ENCODE measurements around the gene GPD1L.

Gene GPD1L

GRCh38 chr3:32140943-32141342 is 34.5 kb downstream of the GPD1L start:
- DNase-seq, result no peak

- DNase-seq, result peak; percentile 41 to 76
Measured at GRCh38 chr3:32143849-32144757, 37.7 kb downstream of the GPD1L start.

GRCh38 chr3:32146746-32147211 is 40.4 kb downstream of the GPD1L start:
- no peak for DNase-seq

GRCh38 chr3:32147509-32147908 is 41.1 kb downstream of the GPD1L start:
- DNase-seq, result no peak

GRCh38 chr3:32147933-32148332 is 41.5 kb downstream of the GPD1L start:
- no peak for DNase-seq

GRCh38 chr3:32148351-32148750 is 41.9 kb downstream of the GPD1L start:
- no peak for DNase-seq

- no peak for DNase-seq
Measured at GRCh38 chr3:32153414-32154204, 47.2 kb downstream of the GPD1L start.

GRCh38 chr3:32154205-32154579 is 47.8 kb downstream of the GPD1L start:
- no peak for DNase-seq

- DNase-seq, result no peak
Measured at GRCh38 chr3:32155117-32155516, 48.7 kb downstream of the GPD1L start.

GRCh38 chr3:32157600-32158264 is 51.3 kb downstream of the GPD1L start:
- no peak for DNase-seq

GRCh38 chr3:32160706-32161214 is 54.3 kb downstream of the GPD1L start:
- DNase-seq, result no peak

- no peak for DNase-seq
Measured at GRCh38 chr3:32165442-32165841, 59.0 kb downstream of the GPD1L start.

GRCh38 chr3:32166654-32167053 is 60.2 kb downstream of the GPD1L start:
- no peak for DNase-seq

GRCh38 chr3:32172420-32172819 is 66.0 kb downstream of the GPD1L start:
- no peak for DNase-seq

- DNase-seq, result peak in 1 of 2 experiments; percentile 80
Measured at GRCh38 chr3:32175607-32176197, 69.3 kb downstream of the GPD1L start.

GRCh38 chr3:32176989-32177701 is 70.7 kb downstream of the GPD1L start:
- peak; percentile 50 to 80 for DNase-seq

GRCh38 chr3:32177702-32178198 is 71.3 kb downstream of the GPD1L start:
- DNase-seq, result peak; percentile 87 to 94

GRCh38 chr3:32180141-32180784 is 73.8 kb downstream of the GPD1L start:
- no peak for DNase-seq

- DNase-seq, result peak; percentile 11 to 73
Measured at GRCh38 chr3:32181365-32181764, 74.9 kb downstream of the GPD1L start.

GRCh38 chr3:32181796-32182195 is 75.4 kb downstream of the GPD1L start:
- DNase-seq, result no peak

- no peak for DNase-seq
Measured at GRCh38 chr3:32184187-32184730, 77.8 kb downstream of the GPD1L start.

All from NCI-H526 (cell line).